ENCODE results near the gene MDM1.

Gene MDM1

DNA sequence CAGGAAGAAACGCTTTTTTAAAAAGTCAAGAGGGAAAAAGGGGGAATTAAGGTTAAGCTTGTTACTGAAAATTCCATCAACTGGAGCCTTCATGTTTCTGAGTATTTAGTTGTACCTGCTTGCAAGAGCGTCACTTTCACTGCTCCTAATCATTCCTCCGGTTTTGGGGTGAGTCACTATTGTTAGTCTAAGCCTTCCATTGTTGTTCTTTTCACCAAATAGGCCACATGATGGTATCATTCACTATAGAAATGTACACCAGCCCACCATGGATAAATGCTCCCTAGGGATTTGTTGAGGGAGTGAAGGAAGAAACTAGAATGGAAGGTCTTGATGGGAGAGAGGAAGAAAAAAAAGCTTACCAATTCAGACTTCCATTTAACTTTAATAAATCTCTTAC, 81.7 kb downstream of the MDM1 start:
- Histone ChIP-seq H3K9me3 (ENCODE audit: insufficient read depth, low read depth, low read length) (no peaks in the 10 kb centered on the region), H3F3A (ENCODE audit: low read depth) (no peaks in the 10 kb centered on the region), H3K4me2 (ENCODE audit: low read depth, low read length, poor library complexity, severe bottlenecking) (no peak overlapping the region), H3K79me2 (ENCODE audit: insufficient read depth, low read length) (no peaks in the 10 kb centered on the region), H3K9ac (ENCODE audit: low read depth, low read length, poor library complexity, severe bottlenecking) (no peak overlapping the region), H3K4me3 (ENCODE audit: low read length, poor library complexity, severe bottlenecking) (no peak overlapping the region), H3K4me1 (ENCODE audit: insufficient read depth, low read length, poor library complexity, severe bottlenecking) (no peaks in the 10 kb centered on the region), H3K36me3 (ENCODE audit: insufficient read depth, low read length) (no peaks in the 10 kb centered on the region), H3K9me2 (replicated peaks; ENCODE audit: low read depth, low read length) (no peaks in the 10 kb centered on the region), H3K27me3 (ENCODE audit: insufficient read depth, low read length, poor library complexity, severe bottlenecking) (no peaks in the 10 kb centered on the region), H2AFZ (ENCODE audit: low read length) (no peak overlapping the region), H4K20me1 (ENCODE audit: insufficient read depth, low read length, poor library complexity, severe bottlenecking) (no peaks in the 10 kb centered on the region)
- TF ChIP-seq, protein P1, sequence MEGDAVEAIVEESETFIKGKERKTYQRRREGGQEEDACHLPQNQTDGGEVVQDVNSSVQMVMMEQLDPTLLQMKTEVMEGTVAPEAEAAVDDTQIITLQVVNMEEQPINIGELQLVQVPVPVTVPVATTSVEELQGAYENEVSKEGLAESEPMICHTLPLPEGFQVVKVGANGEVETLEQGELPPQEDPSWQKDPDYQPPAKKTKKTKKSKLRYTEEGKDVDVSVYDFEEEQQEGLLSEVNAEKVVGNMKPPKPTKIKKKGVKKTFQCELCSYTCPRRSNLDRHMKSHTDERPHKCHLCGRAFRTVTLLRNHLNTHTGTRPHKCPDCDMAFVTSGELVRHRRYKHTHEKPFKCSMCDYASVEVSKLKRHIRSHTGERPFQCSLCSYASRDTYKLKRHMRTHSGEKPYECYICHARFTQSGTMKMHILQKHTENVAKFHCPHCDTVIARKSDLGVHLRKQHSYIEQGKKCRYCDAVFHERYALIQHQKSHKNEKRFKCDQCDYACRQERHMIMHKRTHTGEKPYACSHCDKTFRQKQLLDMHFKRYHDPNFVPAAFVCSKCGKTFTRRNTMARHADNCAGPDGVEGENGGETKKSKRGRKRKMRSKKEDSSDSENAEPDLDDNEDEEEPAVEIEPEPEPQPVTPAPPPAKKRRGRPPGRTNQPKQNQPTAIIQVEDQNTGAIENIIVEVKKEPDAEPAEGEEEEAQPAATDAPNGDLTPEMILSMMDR (conservative IDR thresholded peaks at IDR 0.05; ENCODE audit: low read length) = no peak
- TF ChIP-seq EZH2phosphoT487 (IDR thresholded peaks at IDR 0.05; ENCODE audit: borderline replicate concordance) = no peak

GRCh38 chr12:68247785-68248184, 84.4 kb downstream of the MDM1 start:
- no peak overlapping the region for H3K4me3 ChIP-seq (ENCODE audit: low read length, poor library complexity, severe bottlenecking)
- no peak for TF ChIP-seq EZH2phosphoT487 (IDR thresholded peaks at IDR 0.05; ENCODE audit: borderline replicate concordance)
- TF ChIP-seq, protein P1 (conservative IDR thresholded peaks at IDR 0.05; ENCODE audit: low read length) = no peak
- H3K4me1 ChIP-seq (ENCODE audit: insufficient read depth, low read length, poor library complexity, severe bottlenecking) = no peaks in the 10 kb centered on the region
- no peaks in the 10 kb centered on the region for H3K9me3 ChIP-seq (ENCODE audit: insufficient read depth, low read depth, low read length)
- no peaks in the 10 kb centered on the region for H3K27me3 ChIP-seq (ENCODE audit: insufficient read depth, low read length, poor library complexity, severe bottlenecking)
- no peak overlapping the region for H2AFZ ChIP-seq (ENCODE audit: low read length)
- H3K9ac ChIP-seq (ENCODE audit: low read depth, low read length, poor library complexity, severe bottlenecking) = no peak overlapping the region
- no peaks in the 10 kb centered on the region for H4K20me1 ChIP-seq (ENCODE audit: insufficient read depth, low read length, poor library complexity, severe bottlenecking)
- no peaks in the 10 kb centered on the region for H3K36me3 ChIP-seq (ENCODE audit: insufficient read depth, low read length)
- no peak overlapping the region for H3K4me2 ChIP-seq (ENCODE audit: low read depth, low read length, poor library complexity, severe bottlenecking)
- H3K9me2 ChIP-seq (replicated peaks; ENCODE audit: low read depth, low read length) = no peaks in the 10 kb centered on the region
- H3F3A ChIP-seq (ENCODE audit: low read depth) = no peaks in the 10 kb centered on the region
- no peaks in the 10 kb centered on the region for H3K79me2 ChIP-seq (ENCODE audit: insufficient read depth, low read length)

GRCh38 chr12:68246350-68246749, 85.8 kb downstream of the MDM1 start:
- H3K36me3 ChIP-seq (ENCODE audit: insufficient read depth, low read length) = no peaks in the 10 kb centered on the region
- H3K9ac ChIP-seq (ENCODE audit: low read depth, low read length, poor library complexity, severe bottlenecking) = no peak overlapping the region
- no peaks in the 10 kb centered on the region for H3K79me2 ChIP-seq (ENCODE audit: insufficient read depth, low read length)
- H3K4me1 ChIP-seq (ENCODE audit: insufficient read depth, low read length, poor library complexity, severe bottlenecking) = peaks cover 1% of the 10 kb centered on the region
- no peaks in the 10 kb centered on the region for H3K9me3 ChIP-seq (ENCODE audit: insufficient read depth, low read depth, low read length)
- H2AFZ ChIP-seq (ENCODE audit: low read length) = no peak overlapping the region
- no peak overlapping the region for H3K4me2 ChIP-seq (ENCODE audit: low read depth, low read length, poor library complexity, severe bottlenecking)
- no peak overlapping the region for H3K4me3 ChIP-seq (ENCODE audit: low read length, poor library complexity, severe bottlenecking)
- no peaks in the 10 kb centered on the region for H3K9me2 ChIP-seq (replicated peaks; ENCODE audit: low read depth, low read length)
- no peaks in the 10 kb centered on the region for H3F3A ChIP-seq (ENCODE audit: low read depth)
- no peaks in the 10 kb centered on the region for H4K20me1 ChIP-seq (ENCODE audit: insufficient read depth, low read length, poor library complexity, severe bottlenecking)
- TF ChIP-seq, protein P1 (conservative IDR thresholded peaks at IDR 0.05; ENCODE audit: low read length) = no peak
- TF ChIP-seq EZH2phosphoT487 (IDR thresholded peaks at IDR 0.05; ENCODE audit: borderline replicate concordance) = no peak
- H3K27me3 ChIP-seq (ENCODE audit: insufficient read depth, low read length, poor library complexity, severe bottlenecking) = no peaks in the 10 kb centered on the region
